A549 (cell line): ENCODE data around the gene TWIST2. TPM values are rescaled to one million over a fixed set of nuclear protein-coding genes. Genes with fewer than 3 reads are reported as not detected.

Experiments
- ATAC-seq, 2 experiments: fragments of 200-7000 bp in 1 of 2; fragments of >200 bp in 1 of 2; cut with Nextera tagmentation in 1 of 2; cut with Tn5 transposase in 1 of 2; 3 replicates each; pipeline versions ENCODE4 v1.8.0 to v1.9.1; 2018 to 2020; ENCODE audit warnings: mild to moderate bottlenecking in 1 of 2, moderate library complexity in 1 of 2
- CTCF ChIA-PET: fragments of 300-600 bp; sonication (Branson Sonifier 250); formaldehyde crosslinking; extraction: SDS; loops from one replicate; lab custom pipeline; 2021; ENCODE audit warnings: antibody characterized with exemption, inconsistent platforms; lab: Yijun Ruan, JAX
- POLR2A ChIA-PET: fragments of 350-600 bp; formaldehyde crosslinking; extraction: SDS; loops from one replicate; lab custom pipeline; 2021; ENCODE audit warnings: antibody characterized with exemption, inconsistent platforms; lab: Yijun Ruan, JAX
- DNase-seq, 2 experiments: peaks; one replicate each; pipeline versions ENCODE4 v3.0.0 to v3.0.0-alpha.2; 2011 to 2016; ENCODE audit warnings: low read depth in 1 of 2, low spot score in 1 of 2
- FAIRE-seq: peaks from 2 replicates; lab custom pipeline; 2011; peaks lifted over from hg19 to GRCh38; lab: Jason Lieb, UNC
- H3K27ac ChIP-seq, 2 experiments: fragments of >200 bp; sonication (Bioruptor Twin); formaldehyde crosslinking; 3 replicates each; pipeline ENCODE4 v1.5.1; 2016 to 2017
- H3K4me1 ChIP-seq: fragments of >200 bp; sonication (Bioruptor Twin); formaldehyde crosslinking; 3 replicates; pipeline ENCODE4 v1.6.1; 2016
- H3K4me2 ChIP-seq: fragments of >200 bp; sonication (Bioruptor Twin); formaldehyde crosslinking; 3 replicates; pipeline ENCODE4 v1.6.1; 2016
- H3K4me3 ChIP-seq: fragments of >200 bp; sonication (Bioruptor Twin); formaldehyde crosslinking; 3 replicates; pipeline ENCODE4 v1.5.1; 2016
- H3K9me3 ChIP-seq: fragments of >200 bp; sonication (Bioruptor Twin); formaldehyde crosslinking; 3 replicates; pipeline ENCODE4 v1.6.1; 2016
- CBX2 ChIP-seq: fragments of 200-600 bp; sonication (generic); IDR thresholded peaks from 2 replicates; pipeline ENCODE4 v1.6.1; 2016; ENCODE audit warnings: low read depth, mild to moderate bottlenecking, borderline replicate concordance
- CHD4 ChIP-seq: fragments of 200-600 bp; sonication (generic); IDR thresholded peaks from 2 replicates; pipeline ENCODE4 v1.6.1; 2016; ENCODE audit warnings: antibody characterized with exemption, mild to moderate bottlenecking, borderline replicate concordance
- EHMT2 ChIP-seq: fragments of 200-600 bp; sonication (generic); IDR thresholded peaks from 2 replicates; pipeline ENCODE4 v1.6.1; 2016; ENCODE audit warnings: antibody characterized with exemption, low read depth, mild to moderate bottlenecking, moderate library complexity
- FOSB ChIP-seq: fragments of 250-450 bp; sonication (Bioruptor Pico); IDR thresholded peaks from 2 replicates; pipeline ENCODE4 v1.5.0; 2020; ENCODE audit warnings: mild to moderate bottlenecking, moderate library complexity
- FOXS1 ChIP-seq: fragments of 250-450 bp; sonication (Bioruptor Pico); IDR thresholded peaks from 2 replicates; pipeline ENCODE4 v1.5.0; 2020; ENCODE audit warnings: mild to moderate bottlenecking, moderate library complexity
- GATA3 ChIP-seq: IDR thresholded peaks from 2 replicates; pipeline ENCODE4 v1.6.1; 2012; ENCODE audit warnings: borderline replicate concordance
- HDAC2 ChIP-seq: fragments of 200-600 bp; sonication (generic); IDR thresholded peaks from 2 replicates; pipeline ENCODE4 v1.6.1; 2016
- HES2 ChIP-seq: fragments of >200 bp; sonication (Bioruptor Twin); formaldehyde crosslinking; IDR thresholded peaks from 2 replicates; pipeline ENCODE4 v1.6.1; 2016
- HEYL ChIP-seq: fragments of 250-450 bp; sonication (Bioruptor Pico); IDR thresholded peaks from 2 replicates; pipeline ENCODE4 v1.8.0; 2021; ENCODE audit warnings: mild to moderate bottlenecking, moderate library complexity
- HMGXB4 ChIP-seq: fragments of 250-450 bp; sonication (Bioruptor Pico); IDR thresholded peaks from 2 replicates; pipeline ENCODE4 v1.5.0; 2021; ENCODE audit warnings: mild to moderate bottlenecking, moderate library complexity, borderline replicate concordance
- HOXA7 ChIP-seq: fragments of 250-450 bp; sonication (Bioruptor Pico); IDR thresholded peaks from 2 replicates; pipeline ENCODE4 v1.5.0; 2020; ENCODE audit warnings: mild to moderate bottlenecking, moderate library complexity
- JUNB ChIP-seq: fragments of >200 bp; sonication (Bioruptor Twin); formaldehyde crosslinking; IDR thresholded peaks from 2 replicates; pipeline ENCODE4 v1.6.1; 2016
- KDM1A ChIP-seq: fragments of 200-600 bp; sonication (generic); IDR thresholded peaks from 2 replicates; pipeline ENCODE4 v1.6.1; 2016; ENCODE audit warnings: low read depth, mild to moderate bottlenecking
- NFE2L2 ChIP-seq: fragments of 150-350 bp; conservative IDR thresholded peaks from 2 replicates; pipeline ENCODE4 v1.6.1; 2014; ENCODE audit warnings: low read length
- RAD21 ChIP-seq, 2 experiments: fragments of >200 bp in 1 of 2; sonication (Bioruptor Twin) in 1 of 2; formaldehyde crosslinking in 1 of 2; IDR thresholded peaks in 1 of 2; conservative IDR thresholded peaks in 1 of 2; 2 replicates in 1 of 2; 3 replicates in 1 of 2; pipeline ENCODE4 v1.6.1; 2012 to 2018; ENCODE audit warnings: inconsistent platforms in 1 of 2
- TFCP2L1 ChIP-seq: fragments of 250-450 bp; sonication (Bioruptor Pico); IDR thresholded peaks from 2 replicates; pipeline ENCODE4 v1.5.0; 2021; ENCODE audit warnings: mild to moderate bottlenecking
- ZFP36 ChIP-seq: fragments of 450-650 bp; IDR thresholded peaks from 2 replicates; pipeline ENCODE4 v1.6.1; 2014; ENCODE audit warnings: borderline replicate concordance; ENCODE audit not compliant: partially characterized antibody
- WGBS: methylation state at CpG from one replicate; pipeline ENCODE4 v1.1.6; 2017; ENCODE audit errors: missing lambda C conversion rate; 5-methylcytosine and 5-hydroxymethylcytosine counted together
- polyA plus RNA-seq, 4 experiments: library from polyadenylated mRNA; depleted of rRNA in 3 of 4; stranded (reverse); fragments of >200 nt; fragmentation: RNase III in 1 of 4; extraction: RNeasy Plus Mini Kit Qiagen cat#74134 plus additional on column Dnase treatment in 1 of 4; gene quantifications; 2 replicates in 3 of 4; 3 replicates in 1 of 4; pipeline ENCODE4 v1.2.3, GENCODE V29; 2011 to 2017
- TF ChIP-seq, protein P1 (sequence below): fragments of 450-650 bp; IDR thresholded peaks from 2 replicates; pipeline ENCODE4 v1.6.1; 2014; ENCODE audit warnings: antibody characterized with exemption

TWIST2 gene
- polyA plus RNA-seq, 2 of the 4 experiments (the other 2 are of a cell fraction): 7.1 to 8.2 TPM

DNA sequence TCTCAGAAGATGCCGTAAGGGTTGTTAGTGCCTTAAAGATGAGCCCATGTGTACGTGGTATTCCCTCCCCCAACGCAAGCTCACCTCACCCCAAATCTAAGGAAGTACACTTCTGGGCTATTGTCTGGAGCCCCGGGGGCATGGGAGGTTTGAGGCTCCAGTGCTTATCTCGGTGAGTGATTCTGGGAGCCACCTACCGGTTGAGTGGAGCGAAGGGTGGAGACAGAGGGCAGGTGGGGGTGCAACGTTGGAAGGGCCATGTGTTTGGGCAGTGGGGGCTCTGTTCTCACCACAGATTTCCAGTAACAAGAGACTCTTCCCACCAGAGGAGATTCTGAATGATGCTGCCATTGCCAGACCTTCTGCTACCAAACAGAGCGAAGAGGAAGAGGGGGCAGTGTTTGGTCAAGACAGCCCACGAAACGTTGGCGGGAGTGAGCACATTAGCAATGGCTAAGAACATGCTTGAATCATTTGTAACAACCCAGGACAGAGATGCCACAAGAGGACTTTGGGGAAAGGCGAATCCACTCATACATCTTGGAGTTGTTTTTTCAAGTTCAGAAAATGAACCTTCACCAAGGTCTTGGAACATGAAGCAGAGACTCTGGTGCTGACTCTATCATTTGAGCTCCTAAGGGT is 38.7 kb downstream of the TWIST2 start:
- Histone ChIP-seq H3K4me3 (no peak overlapping the region), H3K27ac (no peak overlapping the region), H3K4me1 (peaks cover 4% of the 10 kb centered on the region; the same call in 1 of the 3 replicates), H3K9me3 (no peaks in the 10 kb centered on the region), H3K4me2 (no peak overlapping the region)
- 78% methylated on average over 13 of the region's 13 CpGs for WGBS
- POLR2A ChIA-PET: no interaction called here
- no peak for ATAC-seq
- CTCF ChIA-PET: interaction anchor here (0.6 to 1.2 kb wide), 2 partner anchors 8 to 97 kb away, joined by 3 to 6 read pairs; no protein-coding TSS in a partner anchor
- no peak for FAIRE-seq
- no peak for DNase-seq
- no peak for TF ChIP-seq FOSB (CRISPR knock-in tag)
- TF ChIP-seq HES2: no peak
- no peak for TF ChIP-seq NFE2L2
- no peak for TF ChIP-seq JUNB
- TF ChIP-seq FOXS1: no peak
- TF ChIP-seq, protein P1, sequence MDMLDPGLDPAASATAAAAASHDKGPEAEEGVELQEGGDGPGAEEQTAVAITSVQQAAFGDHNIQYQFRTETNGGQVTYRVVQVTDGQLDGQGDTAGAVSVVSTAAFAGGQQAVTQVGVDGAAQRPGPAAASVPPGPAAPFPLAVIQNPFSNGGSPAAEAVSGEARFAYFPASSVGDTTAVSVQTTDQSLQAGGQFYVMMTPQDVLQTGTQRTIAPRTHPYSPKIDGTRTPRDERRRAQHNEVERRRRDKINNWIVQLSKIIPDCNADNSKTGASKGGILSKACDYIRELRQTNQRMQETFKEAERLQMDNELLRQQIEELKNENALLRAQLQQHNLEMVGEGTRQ: no peak
- no peak for TF ChIP-seq HOXA7 (CRISPR knock-in tag)

DNA sequence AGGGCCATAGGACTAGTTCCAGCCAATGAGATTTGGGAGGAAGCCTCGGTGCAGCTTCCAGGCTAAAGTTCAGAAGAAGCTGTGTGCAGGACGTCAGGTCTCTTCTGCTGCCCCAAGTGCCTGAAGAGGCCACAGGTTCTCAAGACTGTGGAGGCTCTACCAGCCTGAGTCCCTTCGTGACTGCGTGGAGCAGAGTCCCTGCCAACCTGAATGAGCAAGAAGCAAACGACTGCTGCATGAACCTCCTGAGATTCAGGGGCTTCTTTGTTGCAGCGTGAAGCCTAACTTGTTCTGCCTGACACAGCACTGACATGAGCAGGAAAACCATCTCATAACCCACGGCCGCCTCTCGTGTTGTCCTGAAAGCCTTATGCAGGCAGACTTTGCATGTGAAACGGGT is 39.7 kb downstream of the TWIST2 start:
- no peak overlapping the region for H3K4me2 ChIP-seq
- TF ChIP-seq GATA3: no peak
- no peak for TF ChIP-seq CHD4
- no peak for TF ChIP-seq RAD21 (conservative IDR thresholded peaks at IDR 0.05 in 1 of 2, IDR thresholded peaks at IDR 0.05 in 1 of 2)
- TF ChIP-seq HEYL: no peak
- TF ChIP-seq TFCP2L1 (CRISPR knock-in tag): no peak
- TF ChIP-seq, all 56 proteins: peak for 0
- WGBS: 83% methylated on average over 9 of the region's 10 CpGs
- no peak overlapping the region for H3K27ac ChIP-seq
- H3K9me3 ChIP-seq: no peaks in the 10 kb centered on the region
- POLR2A ChIA-PET: no interaction called here
- CTCF ChIA-PET: interaction anchor here (0.9 to 1.0 kb wide), 2 partner anchors 26 to 530 kb away, joined by 3 read pairs; no protein-coding TSS in a partner anchor
- ATAC-seq (no peak), FAIRE-seq (no peak), DNase-seq (no peak)
- H3K4me1 ChIP-seq: no peaks in the 10 kb centered on the region
- H3K4me3 ChIP-seq: no peak overlapping the region

GRCh38 chr2:238888781-238889180 is 40.9 kb downstream of the TWIST2 start:
- Histone ChIP-seq H3K4me3 (no peak overlapping the region), H3K27ac (no peak overlapping the region), H3K4me2 (no peak overlapping the region), H3K4me1 (no peaks in the 10 kb centered on the region), H3K9me3 (no peaks in the 10 kb centered on the region)
- FAIRE-seq (no peak), DNase-seq (no peak), ATAC-seq (no peak)
- 96% methylated on average over 2 of the region's 2 CpGs for WGBS
- ChIA-PET CTCF (interaction anchor here (0.9 to 1.0 kb wide), 2 partner anchors 28 to 531 kb away, joined by 3 read pairs; no protein-coding TSS in a partner anchor), POLR2A (no interaction called here)
- no peak for TF ChIP-seq CBX2
- TF ChIP-seq ZFP36: no peak
- TF ChIP-seq KDM1A: no peak
- TF ChIP-seq HDAC2: no peak
- TF ChIP-seq EHMT2: no peak
- no peak for TF ChIP-seq HMGXB4 (CRISPR knock-in tag)
